NCI-H69 (cell line): ENCODE data around the gene ARAP1.

ENCODE experiments used
- DNase-seq: peaks from one replicate; lab custom pipeline; 2025; lab: John Stamatoyannopoulos, UW

Gene ARAP1

DNA sequence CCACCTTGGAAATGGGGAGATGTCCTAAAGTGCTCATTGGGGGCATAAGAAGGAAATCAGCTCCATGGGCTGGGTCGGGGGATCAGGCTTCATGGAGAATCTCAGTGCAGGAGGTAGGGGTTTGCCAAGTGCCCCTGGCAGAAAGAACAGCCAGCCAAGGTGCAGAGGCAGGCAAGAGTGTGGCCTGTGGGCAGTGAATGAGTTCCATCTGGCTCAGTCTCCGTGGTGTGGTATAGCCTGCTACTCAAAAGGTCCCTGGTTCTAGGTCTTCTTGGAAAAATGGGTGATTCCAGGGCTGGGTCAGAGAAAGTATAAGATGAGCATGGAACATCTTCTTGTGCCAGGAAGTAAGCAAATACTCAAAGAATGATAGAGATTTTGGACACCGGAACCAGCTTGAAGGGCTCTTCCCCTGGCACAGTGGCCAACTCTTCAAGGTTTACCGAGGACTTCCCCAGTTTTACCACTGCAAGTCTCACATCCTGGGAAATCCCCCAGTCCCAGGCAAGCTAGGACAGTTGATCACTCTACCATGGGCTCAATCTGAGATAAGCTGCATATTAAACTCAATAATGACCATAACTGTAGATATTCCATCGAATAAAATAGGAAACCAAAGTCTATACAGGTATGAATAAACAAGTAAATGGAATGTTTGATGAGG lies 10.6 kb upstream of the ARAP1 start:
- no peak for DNase-seq

DNA sequence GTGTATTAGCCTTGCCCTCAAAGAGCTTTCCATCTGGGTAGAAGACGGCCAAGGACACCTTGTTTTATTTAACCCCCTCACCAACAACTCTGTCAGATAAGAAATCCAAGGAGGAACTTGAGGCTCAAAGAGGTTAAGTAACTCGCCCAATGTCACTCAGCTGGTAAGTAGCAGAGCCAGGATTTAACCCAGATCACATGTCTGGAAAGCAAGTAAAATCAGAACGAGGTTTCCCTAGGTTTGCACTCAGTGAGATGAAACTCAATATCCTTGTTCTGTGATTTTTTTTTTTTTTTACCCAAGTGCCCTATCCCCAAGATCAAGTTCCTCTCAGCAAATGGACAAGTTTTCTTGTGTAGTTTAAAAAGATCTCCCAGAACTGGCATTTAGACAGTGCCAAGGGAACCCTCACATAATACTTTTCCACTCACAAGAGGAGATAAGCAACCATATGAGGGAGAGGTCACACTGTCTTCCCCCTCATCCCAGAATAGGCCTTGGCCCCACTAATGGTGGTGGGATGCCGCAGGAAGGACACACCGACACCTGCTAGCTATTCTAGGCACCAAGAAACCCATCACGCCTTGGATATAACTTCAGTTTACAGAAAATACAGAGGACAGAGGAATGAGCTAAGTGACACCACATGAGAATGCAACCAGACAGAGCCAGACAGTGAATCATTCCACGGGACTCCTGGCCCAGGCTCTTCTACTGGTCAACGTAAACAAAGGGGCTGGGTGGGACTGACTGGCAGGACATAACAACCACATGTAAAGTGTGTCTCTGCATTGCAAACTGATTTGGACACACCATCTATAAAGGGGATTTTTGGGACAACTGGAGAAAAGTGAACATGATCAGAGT lies 8.6 kb upstream of the ARAP1 start:
- DNase-seq = no peak

DNA sequence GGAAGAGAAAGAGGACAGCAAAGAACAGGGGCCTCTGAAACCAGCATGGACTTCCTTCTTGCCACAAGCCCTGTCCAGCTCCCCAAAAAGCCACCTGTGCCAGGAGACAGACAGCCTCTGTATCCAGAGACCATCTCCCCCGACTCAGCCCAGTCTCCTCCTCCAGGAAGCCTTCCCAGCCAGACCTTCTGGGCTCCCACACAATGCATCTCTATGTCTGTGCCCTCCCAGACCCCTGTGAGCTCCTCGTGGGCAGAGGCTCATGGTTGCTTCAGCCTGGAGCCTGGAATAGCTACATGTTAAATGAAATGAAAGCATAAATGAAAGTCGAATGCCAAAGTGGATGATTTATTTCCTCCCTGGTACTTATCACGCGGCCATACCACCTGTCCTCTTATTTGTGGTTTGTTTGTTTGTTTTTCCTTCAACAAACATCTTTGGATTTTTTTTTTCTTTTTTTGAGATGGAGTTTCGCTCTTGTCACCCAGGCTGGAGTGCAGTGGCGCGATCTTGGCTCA lies 7.3 kb upstream of the ARAP1 start:
- peak; percentile 39 for DNase-seq

DNA sequence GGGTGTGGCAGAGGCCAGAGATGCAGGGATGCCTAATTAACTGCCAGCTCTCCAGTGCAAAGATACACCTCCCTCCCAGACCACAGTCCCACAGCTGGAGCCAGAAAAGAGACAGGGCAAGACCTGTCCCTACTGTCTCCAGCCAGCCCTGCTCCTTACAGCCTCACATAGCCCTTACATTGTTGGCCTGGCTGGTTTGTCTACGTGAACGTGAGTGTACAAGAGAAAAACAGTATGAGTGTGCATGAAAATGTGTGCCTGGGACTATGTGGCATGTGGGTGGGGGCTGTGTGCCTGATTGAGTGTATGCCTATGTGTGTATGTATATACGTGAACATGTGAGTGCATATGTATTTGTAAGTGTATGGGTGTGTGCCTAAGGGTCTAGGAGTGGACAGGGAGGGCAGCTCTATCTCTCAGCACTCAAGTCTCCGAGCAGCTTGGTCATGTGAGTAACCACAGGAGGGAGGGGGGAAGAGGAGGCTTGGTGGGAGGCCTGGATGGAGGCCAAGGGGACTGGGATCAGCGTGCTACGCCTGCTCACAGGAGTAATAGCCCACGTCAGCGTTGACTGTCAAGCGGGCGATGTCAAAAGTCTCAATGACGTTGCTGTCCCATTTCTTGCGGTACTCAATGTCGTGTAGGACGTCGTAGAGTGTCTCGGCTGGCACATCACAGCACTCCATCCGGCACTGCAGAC lies 6.6 kb upstream of the ARAP1 start:
- peak; percentile 78 for DNase-seq

DNA sequence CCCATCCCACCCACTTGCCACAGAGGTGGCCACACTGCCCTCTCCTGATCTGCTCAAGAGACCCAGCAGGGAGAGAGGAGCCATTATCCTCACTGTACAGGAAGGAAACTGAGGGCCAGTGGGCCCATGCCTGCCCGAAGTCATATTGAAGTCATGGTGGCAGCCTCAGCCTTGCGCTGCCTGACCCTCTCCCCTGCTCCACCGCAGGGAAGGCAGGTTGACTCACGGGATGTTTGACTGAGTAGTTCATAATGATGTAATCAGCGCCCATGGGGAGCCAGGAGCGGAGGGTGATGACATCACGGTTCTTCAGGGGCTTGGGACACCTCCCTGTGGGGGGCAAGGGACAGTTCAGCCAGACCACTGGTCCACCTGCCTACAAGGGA lies 6.1 kb upstream of the ARAP1 start:
- no peak for DNase-seq

DNA sequence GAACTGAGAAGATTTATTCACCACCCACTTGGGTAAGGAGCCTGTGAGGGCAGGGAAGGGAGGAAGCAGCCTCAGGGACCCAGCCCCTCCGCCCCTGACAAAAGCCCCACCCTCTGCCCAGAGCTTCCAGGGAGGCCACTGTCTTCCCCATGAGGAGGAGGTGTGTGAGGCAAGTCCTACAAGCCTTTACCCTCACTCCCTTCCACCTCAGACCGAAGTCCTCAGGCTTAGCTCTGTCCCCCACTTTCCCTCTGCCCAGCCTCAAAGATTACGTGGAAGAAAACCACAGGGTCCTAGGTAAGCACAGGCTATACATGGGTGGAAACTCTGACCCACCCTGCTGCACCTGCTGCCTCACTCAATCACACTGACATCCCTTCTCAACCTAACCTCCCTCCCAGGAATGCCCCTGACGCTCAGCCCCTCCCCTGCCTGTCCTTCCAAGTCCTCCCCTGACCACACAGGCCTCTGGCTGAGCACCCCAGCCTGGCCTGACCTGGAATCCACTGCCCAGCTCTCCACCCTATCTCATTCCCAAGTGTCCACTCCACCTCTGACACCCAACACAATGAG lies 3.6 kb upstream of the ARAP1 start:
- DNase-seq = no peak

DNA sequence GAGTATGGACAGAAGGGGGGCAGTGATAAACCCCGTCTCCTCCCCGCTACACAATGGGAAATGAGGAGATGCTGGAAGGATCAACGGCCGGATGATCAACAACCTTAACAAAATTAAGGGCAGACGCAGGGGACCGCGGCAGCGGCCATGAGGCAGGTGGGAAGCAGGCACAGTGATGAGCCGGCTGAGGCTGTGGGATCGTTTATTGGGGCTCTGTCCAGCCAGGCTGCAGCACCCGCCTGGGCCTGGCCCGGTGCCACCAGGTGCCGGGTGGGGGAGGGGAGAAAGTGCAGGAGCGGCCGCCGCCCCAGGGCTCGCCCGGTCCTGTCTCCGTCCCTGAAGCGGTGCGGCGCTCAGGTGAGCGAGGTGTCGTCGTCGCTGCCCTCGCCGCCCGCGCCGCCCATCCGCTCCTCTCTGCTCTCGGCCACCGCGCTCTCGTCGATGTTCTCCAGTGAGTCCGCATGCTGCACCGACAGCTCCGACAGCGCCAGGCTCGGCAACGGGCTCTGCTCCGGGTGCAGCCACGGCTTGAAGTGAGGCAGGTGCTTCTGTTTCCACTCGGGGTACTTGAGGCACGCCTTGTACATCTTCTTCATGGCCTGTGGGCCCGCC lies 2.4 kb upstream of the ARAP1 start:
- no peak for DNase-seq

DNA sequence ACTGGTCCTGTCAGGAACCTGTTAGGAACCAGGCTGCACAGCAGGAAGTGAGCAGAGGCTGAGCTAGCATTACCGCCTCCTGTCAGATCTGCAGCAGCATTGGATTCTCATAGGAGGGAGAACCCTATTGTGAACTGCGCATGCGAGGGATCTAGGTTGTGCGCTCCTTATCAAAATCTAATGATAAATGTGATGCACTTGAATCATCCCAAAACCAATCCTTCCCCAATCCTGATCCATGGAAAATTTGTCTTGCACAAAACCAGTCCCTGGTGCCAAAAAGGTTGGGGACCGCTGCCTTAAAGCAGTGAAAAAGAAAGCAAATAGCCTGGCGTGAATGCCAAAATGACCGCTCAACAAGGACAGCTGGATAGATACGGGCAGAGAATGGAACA lies 1.9 kb upstream of the ARAP1 start:
- DNase-seq = no peak

DNA sequence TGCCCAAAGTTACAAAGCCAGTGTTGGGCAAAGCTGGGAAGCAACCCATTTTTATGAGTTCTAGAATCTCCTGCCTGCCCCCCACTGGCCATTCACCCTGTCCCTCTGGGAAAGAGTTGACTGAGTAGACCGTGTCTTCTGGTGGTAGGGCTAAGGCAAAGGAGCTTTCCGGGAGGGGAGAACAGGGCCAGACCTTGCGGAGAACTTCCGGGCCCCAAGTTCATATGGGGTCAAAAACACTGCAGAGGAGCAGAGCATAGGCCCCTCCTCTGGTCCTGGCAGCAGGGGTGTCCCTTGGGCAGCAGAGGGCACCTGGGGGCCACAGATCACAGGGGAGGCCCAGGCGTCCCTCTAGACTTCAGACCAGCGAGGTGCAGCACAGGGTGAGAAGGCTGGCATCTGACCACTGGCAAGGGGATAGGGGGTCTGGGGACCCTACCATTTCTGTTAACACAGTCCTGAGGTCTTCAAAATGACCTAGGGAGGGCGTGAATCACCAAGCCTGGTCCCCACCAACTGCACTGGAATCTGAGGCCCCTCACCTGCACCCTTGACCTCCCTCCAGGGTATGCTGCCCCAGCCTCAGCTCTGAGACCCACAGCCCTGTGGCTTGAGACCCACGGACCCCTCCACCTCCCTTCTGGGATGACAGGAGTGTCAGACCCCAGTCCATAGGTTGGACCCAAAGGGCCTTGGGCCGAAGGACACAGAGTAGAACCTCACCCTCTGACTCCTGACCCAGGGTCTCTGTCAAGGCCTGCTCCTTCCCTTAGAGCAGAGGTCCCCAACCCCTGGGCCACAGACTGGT lies 1.3 kb upstream of the ARAP1 start:
- no peak for DNase-seq

DNA sequence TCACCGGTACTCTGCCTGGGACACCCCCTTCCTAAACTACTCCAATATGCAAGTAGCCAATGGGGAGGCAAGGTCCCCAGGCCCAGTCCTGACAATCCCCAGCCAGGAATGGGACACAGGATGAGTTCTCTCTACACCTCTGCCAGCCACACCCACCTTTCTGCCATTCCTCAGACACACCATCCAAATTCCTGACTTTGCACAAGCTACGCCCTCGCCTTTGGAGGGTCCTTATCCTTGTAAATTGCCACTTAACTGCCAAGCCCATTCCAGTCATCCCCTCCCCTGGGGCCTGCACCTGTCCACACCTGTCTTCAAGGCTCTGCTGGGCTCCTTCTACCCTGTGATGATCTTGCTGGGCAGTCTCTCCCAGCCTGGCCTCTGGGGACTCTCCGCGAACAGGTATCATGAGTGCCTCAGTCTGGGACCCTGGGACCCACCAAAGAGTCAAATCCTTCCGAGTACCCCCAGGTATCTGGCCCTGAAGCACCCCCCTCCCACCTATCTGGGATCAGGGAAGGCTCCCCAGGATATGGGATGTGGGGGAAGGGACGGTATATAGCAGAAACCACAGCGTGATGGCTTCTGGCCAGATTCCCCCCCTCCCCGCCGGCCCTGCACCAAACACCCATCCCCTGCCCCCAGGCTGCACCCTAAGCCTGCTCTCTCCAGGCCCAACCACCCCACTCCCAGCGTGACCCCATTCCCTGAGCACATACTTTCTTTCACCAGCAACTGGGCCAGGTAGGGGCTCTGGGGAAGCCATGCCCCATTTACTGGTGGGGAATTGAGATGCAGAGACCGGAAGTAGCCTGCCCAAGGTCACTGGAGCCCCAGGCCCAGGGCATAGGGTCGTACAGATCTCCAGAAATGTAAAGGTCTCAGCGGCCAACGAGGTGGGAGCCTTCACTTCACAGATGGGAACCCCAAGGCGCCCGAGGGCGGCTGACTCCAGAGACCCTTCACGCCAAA lies 806 bp downstream of the ARAP1 start:
- peak; percentile 59 for DNase-seq

DNA sequence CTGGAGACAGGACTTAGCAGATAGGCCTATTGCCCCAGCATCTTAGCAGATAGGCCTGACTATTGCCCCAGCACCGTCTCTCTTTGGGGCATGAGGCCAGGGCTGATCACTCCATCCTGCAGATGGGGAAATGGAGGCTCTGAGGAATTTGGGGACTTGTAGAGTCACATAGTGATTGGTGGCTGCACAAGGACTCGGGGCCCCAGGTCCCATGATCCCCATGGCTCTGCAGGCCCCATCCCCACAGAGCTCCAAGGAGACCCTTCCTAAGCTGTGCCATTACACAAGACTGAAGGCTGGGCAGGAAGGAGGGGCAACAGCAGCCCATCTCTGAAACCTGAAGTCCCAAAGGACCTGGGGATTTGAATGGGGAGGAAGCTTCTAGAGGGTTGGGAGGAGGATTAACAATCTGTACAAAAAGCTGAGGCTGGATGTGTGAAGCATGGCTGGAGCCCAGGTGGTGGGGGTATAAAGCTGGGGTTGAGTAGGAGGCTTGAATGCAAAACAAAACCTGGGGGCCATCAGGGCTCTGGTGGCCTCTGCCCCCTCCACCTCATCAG lies 1.6 kb downstream of the ARAP1 start:
- peak; percentile 20 for DNase-seq

DNA sequence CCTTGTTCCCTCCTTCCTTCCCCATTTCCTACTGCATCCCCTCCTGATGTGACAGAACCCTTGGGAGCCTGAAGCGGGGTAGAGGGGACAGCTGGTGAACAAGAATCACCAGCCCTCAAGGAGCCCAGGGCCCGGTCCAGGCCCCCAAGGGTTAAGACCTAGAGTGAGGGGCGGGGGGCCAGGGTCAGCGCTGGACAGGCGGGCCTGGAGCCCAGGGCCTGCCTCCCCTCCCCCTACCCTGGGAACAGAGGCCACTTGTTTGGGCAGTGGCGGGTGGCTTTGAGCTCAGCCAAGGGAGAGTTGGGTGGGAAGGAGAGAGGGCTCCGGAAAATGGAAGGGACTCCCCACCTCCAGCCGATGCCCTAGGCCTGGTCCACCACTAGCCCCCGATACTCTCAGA lies 2.1 kb downstream of the ARAP1 start:
- DNase-seq = no peak

DNA sequence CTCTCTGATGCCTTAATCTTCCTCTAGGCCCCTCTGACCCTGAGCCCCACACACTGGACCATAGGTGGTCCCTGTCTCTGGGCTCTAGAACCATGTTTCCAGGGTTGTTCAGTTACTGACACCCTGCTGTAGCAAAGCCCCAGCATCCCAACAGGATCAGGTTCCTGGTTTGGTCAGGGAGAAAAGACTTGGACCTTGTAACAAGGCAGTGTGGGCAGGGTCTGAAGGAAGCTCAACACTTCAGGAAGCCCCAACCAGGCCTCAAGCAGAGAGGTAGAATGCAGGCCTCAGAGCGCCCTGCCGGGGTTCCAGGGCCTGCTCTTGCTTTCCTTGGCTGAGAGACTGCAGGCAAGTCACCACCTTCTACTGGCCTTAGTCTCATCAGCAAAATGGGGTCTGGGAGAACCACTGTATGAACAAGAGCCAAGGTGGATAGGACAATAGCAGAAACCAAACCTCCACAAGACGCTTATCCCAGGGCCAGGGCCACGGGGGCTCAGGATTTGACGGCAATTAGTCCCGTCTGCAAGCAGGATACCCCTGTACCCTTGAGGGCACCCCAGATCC lies 4.8 kb downstream of the ARAP1 start:
- no peak for DNase-seq

DNA sequence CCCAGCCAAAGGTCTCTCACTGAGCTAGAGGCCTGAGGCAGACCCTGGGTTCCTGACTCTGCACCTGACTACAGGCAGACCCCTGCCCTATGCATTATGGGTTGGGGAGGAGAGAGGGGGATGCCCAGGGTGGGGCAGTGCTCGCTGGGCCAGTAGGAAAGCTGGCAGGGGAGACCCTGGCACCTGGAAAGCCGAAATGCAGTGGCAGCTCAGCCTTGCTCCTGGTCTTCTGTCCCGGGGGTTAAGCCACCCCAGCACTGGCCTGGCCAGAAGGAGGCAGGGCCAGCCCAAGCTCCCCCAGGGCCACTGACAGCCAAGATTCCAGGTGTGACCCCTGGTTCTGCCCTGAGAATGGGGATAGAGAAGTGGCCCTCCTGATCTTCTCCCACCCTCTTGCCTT lies 5.4 kb downstream of the ARAP1 start:
- no peak for DNase-seq

DNA sequence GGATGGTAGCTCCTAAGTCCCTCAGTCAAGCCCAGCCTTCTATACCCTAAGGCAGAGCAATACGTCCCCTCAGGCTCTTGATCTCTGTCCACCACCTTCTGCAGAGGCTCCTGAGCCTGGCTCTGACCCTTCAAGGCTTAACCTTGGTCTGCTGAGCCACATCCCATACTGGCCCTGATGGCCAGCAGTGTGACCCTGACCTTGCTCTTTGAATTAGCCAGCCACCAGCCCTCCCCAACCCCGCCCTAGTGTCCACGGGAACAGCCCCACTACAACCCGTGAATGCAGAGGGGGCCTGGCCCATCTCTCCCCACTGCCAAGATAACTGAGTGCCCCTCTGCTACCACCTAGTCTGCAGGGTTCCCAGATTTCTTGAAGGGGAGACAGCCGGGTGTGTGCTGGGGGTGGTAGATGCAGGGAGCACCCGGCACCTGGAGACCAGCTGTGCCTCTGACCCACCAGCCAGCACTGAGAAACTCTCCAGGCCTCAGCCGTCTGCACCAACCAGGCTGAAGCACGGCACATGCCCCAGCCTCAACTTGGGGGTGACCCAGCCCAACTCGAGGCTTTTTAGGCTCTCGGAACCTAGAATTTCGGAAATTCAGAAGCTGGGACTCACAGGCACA lies 6.2 kb downstream of the ARAP1 start:
- no peak for DNase-seq

DNA sequence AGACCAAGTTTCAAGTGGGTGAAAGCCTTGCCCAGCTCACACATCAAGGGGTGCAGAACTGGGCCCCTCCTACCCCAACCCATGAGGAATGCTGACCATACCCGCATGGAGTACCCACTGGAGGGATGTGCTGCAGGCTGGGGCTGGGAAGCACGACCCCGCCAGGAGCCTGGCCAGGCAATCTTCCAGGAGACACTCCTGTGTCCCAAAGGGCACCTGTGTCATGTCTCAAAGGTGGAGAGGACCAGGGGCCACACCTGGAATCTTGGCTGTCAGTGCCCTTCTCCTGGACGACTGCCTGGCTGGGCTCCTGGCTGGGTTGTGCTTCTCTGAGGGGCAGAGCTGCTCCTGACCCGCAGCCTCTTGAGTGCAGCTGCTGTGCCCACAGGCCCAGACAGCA lies 6.7 kb downstream of the ARAP1 start:
- DNase-seq = no peak

DNA sequence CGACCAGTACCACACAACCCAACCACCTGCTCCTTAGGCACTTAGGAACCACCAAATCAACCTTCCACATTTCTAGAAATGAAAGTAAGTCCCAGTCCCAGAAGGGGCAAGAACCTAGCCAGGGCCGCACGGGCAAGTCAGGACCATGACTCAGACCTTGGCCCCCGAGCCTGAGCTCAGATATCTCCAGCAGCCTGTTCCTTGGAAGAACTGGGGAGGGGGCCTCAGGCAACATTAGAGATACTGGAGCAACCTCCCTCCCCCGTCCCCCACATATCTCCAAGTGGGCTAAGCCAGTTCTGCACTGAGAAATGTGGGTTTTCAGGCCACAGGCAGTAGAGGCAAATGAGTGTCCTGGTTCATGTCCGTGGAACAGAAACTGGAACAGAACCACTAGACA lies 7.7 kb downstream of the ARAP1 start:
- DNase-seq = no peak

DNA sequence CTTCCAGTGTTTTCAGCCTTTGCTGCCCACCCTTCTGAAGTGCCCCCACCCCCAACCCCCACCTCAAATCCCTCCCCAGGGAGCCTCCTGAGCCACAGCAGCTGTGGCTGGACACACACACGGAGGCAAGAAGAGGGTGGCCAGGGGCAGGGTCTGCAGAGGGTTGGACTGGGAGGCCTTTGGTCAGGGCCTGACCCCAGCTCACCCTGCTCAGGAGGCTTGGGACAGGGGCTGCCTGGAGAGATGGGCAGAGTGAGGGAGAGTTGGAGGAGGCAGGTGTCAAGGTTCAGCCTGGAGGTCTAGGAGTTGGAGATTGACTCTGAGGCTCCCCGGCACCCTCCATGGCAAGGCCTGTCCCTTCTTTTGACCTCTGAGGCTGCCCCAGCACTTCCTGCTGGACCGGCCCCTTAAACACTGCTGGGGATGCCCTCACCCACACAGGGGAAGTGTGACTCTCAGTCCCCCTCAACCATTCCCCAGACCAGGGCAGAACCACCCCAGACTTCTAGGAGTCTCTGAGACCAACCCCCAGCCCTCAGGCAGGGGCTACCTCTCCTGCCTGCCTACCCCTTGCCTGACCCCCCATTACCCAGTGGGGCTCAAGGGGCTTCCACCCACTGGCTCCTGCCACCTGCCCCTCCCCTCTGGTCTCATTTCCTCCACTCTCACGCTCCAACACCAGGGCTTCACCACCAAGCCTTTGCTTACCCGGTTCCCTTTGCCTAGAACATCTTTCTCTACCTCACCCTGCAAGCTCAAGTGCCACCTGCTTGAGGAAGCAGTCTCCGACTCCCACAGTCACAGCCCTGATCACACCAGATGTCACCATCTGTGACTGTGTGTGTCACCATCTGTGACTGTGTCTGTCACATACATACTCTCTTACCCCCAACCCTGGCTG lies 8.6 kb downstream of the ARAP1 start:
- peak; percentile 34 for DNase-seq
